Measurements from ENCODE around the gene CDH22. TPM values are rescaled to one million over a fixed set of nuclear protein-coding genes. Genes with fewer than 3 reads are reported as not detected.

The CDH22 gene
- total RNA-seq, 1 donor from 2014 or later, result 1.3 TPM

DNA sequence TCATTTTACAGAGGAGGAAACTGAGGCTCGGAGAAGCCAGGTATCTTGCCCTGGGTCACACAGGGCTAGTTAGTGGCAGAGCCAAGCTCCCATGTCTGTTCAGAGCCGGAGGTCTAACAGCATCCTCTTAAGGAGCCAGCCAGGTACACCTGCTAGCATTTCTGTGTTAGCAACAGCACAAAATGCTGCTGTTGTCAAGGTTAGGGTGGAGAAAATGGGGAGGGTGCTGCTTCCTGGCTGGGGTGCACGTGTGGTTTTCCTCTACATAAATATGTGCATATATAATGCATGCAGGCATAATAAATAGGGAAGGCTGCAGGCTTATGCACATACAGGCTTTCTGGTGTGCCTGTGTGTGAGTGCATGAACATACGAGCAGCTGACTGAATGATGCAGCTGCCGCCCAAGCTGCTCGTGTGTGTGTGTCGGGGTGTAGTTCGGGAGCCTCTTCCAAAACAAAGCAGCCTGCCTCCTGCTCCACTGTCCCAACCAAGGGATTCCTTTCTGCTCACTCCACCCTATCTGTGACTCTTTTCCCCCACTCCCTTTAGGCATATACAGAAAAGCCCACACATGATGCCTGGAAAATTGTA is 103.6 kb downstream of the CDH22 start:
- TF ChIP-seq, protein P1, sequence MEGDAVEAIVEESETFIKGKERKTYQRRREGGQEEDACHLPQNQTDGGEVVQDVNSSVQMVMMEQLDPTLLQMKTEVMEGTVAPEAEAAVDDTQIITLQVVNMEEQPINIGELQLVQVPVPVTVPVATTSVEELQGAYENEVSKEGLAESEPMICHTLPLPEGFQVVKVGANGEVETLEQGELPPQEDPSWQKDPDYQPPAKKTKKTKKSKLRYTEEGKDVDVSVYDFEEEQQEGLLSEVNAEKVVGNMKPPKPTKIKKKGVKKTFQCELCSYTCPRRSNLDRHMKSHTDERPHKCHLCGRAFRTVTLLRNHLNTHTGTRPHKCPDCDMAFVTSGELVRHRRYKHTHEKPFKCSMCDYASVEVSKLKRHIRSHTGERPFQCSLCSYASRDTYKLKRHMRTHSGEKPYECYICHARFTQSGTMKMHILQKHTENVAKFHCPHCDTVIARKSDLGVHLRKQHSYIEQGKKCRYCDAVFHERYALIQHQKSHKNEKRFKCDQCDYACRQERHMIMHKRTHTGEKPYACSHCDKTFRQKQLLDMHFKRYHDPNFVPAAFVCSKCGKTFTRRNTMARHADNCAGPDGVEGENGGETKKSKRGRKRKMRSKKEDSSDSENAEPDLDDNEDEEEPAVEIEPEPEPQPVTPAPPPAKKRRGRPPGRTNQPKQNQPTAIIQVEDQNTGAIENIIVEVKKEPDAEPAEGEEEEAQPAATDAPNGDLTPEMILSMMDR (conservative IDR thresholded peaks at IDR 0.05), result no peak
- H3K9me3 Mint-ChIP-seq, result no peaks in the 10 kb centered on the region
- no peaks in the 10 kb centered on the region for H3K36me3 Mint-ChIP-seq
- H3K4me3 Mint-ChIP-seq, result no peak overlapping the region
- H3K27me3 Mint-ChIP-seq, result peaks cover 48% of the 10 kb centered on the region
- no peaks in the 10 kb centered on the region for H3K4me1 Mint-ChIP-seq (ENCODE audit: unreplicated experiment)
- DNase-seq (ENCODE audit: extremely low spot score, unreplicated experiment), result no peak
- no peak overlapping the region for H3K27ac Mint-ChIP-seq

DNA sequence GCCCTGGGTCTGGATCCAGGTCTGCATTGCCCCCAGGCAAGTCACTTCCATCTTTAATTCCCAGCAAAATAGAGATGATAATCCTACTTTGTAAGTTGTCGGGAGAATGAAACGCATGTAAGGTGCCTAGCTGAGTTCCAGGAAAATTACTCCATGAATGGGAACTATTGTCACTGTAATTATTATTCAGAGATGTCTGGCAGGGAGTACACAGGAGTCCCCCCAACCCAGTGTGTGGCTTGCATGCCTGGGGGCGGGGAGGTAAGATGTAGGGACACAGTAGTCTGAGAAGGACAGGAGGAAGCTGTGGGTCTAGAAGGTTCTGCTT is 104.8 kb downstream of the CDH22 start:
- no peaks in the 10 kb centered on the region for H3K9me3 Mint-ChIP-seq
- no peak for DNase-seq (ENCODE audit: extremely low spot score, unreplicated experiment)
- H3K27me3 Mint-ChIP-seq, result peaks cover 46% of the 10 kb centered on the region
- no peaks in the 10 kb centered on the region for H3K4me1 Mint-ChIP-seq (ENCODE audit: unreplicated experiment)
- H3K27ac Mint-ChIP-seq, result no peak overlapping the region
- no peak overlapping the region for H3K4me3 Mint-ChIP-seq
- no peaks in the 10 kb centered on the region for H3K36me3 Mint-ChIP-seq
- TF ChIP-seq, protein P1 (conservative IDR thresholded peaks at IDR 0.05), result no peak

DNA sequence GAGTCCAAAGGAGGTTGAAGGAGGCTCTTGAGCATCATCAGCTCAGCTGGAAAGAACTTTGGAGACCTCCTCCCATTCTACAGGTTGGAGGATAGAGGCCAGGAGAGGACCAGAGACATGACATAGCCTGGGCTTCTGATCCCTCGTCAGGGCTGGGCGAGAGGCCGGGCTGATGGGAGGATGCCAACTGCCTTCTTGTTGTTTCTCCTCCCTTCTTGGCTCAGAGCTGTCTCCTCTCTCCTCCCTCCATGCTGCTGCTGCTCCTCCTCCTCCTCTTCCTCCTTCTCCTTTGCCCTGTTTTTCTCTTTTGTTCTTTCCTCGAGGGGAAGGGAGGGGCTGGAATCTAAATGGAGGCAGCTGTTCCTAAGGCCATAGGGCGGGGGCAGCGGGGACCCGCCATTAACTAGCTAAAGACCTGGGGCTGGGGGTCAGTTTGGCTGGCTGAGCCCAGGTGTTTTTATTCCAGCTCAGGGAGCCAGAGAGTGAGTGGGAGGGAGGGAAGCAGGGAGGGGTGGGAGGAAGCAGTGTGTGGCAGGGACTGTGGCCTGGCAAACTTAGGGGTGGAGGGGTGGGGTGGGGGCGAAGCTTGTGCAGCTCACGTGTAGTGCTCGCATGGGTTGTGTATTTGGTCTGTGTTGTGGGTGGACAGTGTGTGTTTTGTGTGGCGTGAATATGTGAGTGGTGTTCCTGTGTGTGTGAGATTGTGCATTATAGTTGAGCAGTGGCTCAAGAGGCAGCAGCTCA is 105.4 kb downstream of the CDH22 start:
- Mint-ChIP-seq H3K36me3 (no peaks in the 10 kb centered on the region), H3K4me1 (ENCODE audit: unreplicated experiment) (no peaks in the 10 kb centered on the region), H3K27me3 (peaks cover 46% of the 10 kb centered on the region), H3K27ac (no peak overlapping the region), H3K4me3 (no peak overlapping the region), H3K9me3 (no peaks in the 10 kb centered on the region)
- no peak for DNase-seq (ENCODE audit: extremely low spot score, unreplicated experiment)
- TF ChIP-seq, protein P1 (conservative IDR thresholded peaks at IDR 0.05), result no peak

DNA sequence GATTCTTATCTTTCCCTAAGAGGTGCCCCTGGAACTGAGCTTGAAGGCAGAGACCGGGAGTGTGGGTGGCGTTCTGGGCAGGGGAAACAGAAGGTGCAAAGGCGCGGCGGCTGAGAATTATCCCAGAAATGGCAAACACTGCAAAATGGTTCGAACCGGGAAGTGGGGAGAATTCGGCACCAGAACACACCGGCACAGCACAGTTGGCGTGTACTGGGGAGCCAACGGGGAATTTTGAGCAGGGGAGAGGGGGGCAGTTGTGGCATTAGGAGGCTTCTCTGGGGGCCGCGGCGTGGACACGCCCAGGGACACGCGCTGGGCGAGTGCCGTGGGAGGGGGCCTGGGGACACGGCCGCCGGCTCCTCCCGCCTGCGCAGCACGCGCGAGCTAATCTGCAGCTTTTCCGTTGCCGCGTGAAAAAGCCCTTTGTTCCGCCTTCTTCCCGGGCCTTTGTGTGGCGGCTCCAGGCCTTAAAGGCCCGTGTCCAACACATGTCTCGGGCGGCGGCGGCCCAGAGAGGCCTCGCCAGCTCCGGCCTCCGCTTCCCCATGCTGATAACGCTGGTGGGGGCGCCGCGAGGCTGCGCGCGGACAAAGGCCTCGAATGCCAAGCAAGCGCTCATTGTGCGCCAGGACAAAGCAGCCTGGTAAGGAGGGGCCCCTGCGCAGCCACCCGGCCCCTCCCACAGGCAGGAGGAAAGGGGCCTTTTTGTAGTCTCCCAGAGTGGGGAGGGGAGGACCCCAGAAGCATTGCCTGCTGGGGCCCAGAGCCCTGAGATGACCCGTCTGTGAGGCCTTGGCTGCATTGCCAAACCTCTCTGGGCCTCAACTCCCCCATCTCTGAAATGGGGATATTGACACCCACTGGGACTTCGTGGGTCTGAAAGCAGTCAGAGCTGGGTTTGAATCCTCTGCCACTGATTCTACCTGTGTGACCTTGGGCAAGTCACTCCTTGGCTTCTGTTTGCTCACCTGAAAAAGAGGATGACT is 107.4 kb downstream of the CDH22 start:
- Mint-ChIP-seq H3K27ac (no peak overlapping the region), H3K36me3 (no peaks in the 10 kb centered on the region), H3K4me3 (no peak overlapping the region), H3K27me3 (peaks cover 34% of the 10 kb centered on the region), H3K4me1 (ENCODE audit: unreplicated experiment) (no peaks in the 10 kb centered on the region), H3K9me3 (no peaks in the 10 kb centered on the region)
- no peak for DNase-seq (ENCODE audit: extremely low spot score, unreplicated experiment)
- TF ChIP-seq, protein P1 (conservative IDR thresholded peaks at IDR 0.05), result no peak

DNA sequence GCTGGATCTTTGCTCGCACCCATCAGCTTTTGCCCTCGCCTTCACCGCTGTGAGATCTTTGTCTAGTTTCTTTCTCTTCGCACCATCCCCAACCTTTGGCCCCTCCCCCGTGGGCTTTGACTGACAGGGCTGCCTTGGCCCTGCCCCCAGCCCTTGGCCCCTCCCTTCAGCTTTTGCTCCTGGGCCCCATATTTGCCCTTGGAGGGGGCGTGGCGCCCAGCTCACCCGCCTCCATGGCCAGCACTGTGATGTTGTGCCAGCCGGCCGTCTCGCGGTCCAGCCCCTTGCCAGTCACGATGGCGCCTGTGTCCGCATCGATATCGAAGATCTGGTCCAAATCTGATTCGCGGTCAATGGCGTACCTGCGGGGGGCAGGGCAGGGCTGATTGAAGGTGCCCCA is 109.1 kb downstream of the CDH22 start:
- no peak for DNase-seq (ENCODE audit: extremely low spot score, unreplicated experiment)
- no peaks in the 10 kb centered on the region for H3K36me3 Mint-ChIP-seq
- TF ChIP-seq, protein P1 (conservative IDR thresholded peaks at IDR 0.05), result no peak
- no peak overlapping the region for H3K4me3 Mint-ChIP-seq
- H3K27ac Mint-ChIP-seq, result no peak overlapping the region
- no peaks in the 10 kb centered on the region for H3K4me1 Mint-ChIP-seq (ENCODE audit: unreplicated experiment)
- H3K27me3 Mint-ChIP-seq, result peaks cover 23% of the 10 kb centered on the region
- H3K9me3 Mint-ChIP-seq, result no peaks in the 10 kb centered on the region

Measured in type B pancreatic cell (in vitro differentiated cells).